ENCODE results near the gene FAXDC2. TPM values are rescaled to one million over a fixed set of nuclear protein-coding genes. Genes with fewer than 3 reads are reported as not detected.
A peak's percentile ranks its signal among the peaks of the same experiment; 100 is the strongest.

Gene FAXDC2
- total RNA-seq, 1 donor = 17.4 TPM

GRCh38 chr5:154816891-154817492, 33.4 kb downstream of the FAXDC2 start:
- TF ChIP-seq CTCF (IDR thresholded peaks at IDR 0.05; ENCODE audit: insufficient read depth, low read length) = no peak
- no peak overlapping the region for H3K4me3 ChIP-seq (ENCODE audit: low read depth, low read length)
- DNase-seq (ENCODE audit: low read depth) = no peak

- no peak overlapping the region for H3K4me3 ChIP-seq (ENCODE audit: low read depth, low read length)
- no peak for TF ChIP-seq CTCF (IDR thresholded peaks at IDR 0.05; ENCODE audit: insufficient read depth, low read length)
- DNase-seq (ENCODE audit: low read depth) = no peak
Measured at GRCh38 chr5:154815684-154816247, 34.6 kb downstream of the FAXDC2 start.

- no peak for TF ChIP-seq CTCF (IDR thresholded peaks at IDR 0.05; ENCODE audit: insufficient read depth, low read length)
- no peak for DNase-seq (ENCODE audit: low read depth)
- no peak overlapping the region for H3K4me3 ChIP-seq (ENCODE audit: low read depth, low read length)
Measured at GRCh38 chr5:154815025-154815424, 35.4 kb downstream of the FAXDC2 start.

GRCh38 chr5:154813736-154814135, 36.7 kb downstream of the FAXDC2 start:
- no peak for DNase-seq (ENCODE audit: low read depth)
- H3K4me3 ChIP-seq (ENCODE audit: low read depth, low read length) = no peak overlapping the region
- no peak for TF ChIP-seq CTCF (IDR thresholded peaks at IDR 0.05; ENCODE audit: insufficient read depth, low read length)

GRCh38 chr5:154813158-154813557, 37.2 kb downstream of the FAXDC2 start:
- no peak overlapping the region for H3K4me3 ChIP-seq (ENCODE audit: low read depth, low read length)
- no peak for TF ChIP-seq CTCF (IDR thresholded peaks at IDR 0.05; ENCODE audit: insufficient read depth, low read length)
- DNase-seq (ENCODE audit: low read depth) = no peak

- DNase-seq (ENCODE audit: low read depth) = peak; percentile 81
- no peak overlapping the region for H3K4me3 ChIP-seq (ENCODE audit: low read depth, low read length)
- peak; percentile 97 for TF ChIP-seq CTCF (IDR thresholded peaks at IDR 0.05; ENCODE audit: insufficient read depth, low read length)
Measured at GRCh38 chr5:154811653-154812465, 38.5 kb downstream of the FAXDC2 start.
